Caki2 (cell line): Measurements from ENCODE around the gene EPHB4. TPM values are rescaled to one million over a fixed set of nuclear protein-coding genes. Genes with fewer than 3 reads are reported as not detected.
"Not testable (repeated sequence)": the region's sequence is repeated elsewhere in the genome, so short reads cannot be mapped to it uniquely, and the experiment has no call there.

Experiments
- DNase-seq: peaks from one replicate; pipeline ENCODE4 v3.0.0-alpha.2; 2015; ENCODE audit warnings: low read depth
- in situ Hi-C: cut with HindIII; loops from 2 replicates; pipeline ENCODE4 v1.10.0; 2016; ENCODE audit warnings: low sequenced_read_pairs, low pct_unique_long_range_greater_than_20kb, mixed read lengths
- total RNA-seq: library from RNA; depleted of rRNA; stranded (reverse); fragments of >200 nt; shearing (Covaris generic); gene quantifications from 2 replicates; pipeline ENCODE4 v1.2.3, GENCODE V29; 2014; ENCODE audit warnings: low replicate concordance

EPHB4 gene
- total RNA-seq, 1 experiment from 2014 or later = 43.6 TPM

DNA sequence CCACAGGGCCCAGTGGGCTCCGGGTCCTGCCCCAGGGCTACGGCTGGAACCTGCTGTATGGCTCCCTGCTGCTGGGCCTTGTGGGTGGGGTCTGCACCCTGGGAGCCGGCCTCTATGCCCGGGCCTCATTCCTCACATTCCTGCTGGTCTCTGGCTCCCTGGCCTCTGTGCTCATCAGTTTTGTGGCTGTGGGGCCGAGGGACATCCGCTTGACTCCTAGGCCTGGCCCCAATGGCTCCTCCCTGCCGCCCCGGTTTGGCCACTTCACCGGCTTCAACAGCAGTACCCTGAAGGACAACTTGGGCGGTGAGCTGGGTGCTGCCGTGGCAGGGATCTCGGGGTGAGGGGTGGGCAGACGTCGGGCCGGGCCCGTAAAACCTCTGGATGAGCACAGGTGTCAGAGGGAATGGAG, 29.6 kb upstream of the EPHB4 start:
- in situ Hi-C loops = no loop called here
- no peak for DNase-seq

DNA sequence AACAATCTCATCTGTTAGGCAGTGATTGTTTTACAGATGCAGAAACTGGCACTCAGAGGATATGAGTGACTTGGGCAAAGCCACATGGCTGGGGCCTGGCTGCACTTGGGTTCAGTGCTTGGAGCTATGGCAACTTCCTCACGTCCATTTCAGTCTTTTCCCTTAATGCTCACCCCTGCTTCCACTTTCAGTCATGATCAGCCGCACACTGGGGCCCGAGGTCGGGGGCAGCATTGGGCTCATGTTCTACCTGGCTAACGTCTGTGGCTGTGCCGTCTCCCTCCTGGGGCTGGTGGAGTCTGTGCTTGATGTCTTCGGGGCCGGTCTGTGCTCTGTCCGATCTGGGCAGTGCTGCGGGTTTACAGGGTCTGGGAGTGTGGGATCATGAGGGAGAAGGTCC, 28.2 kb upstream of the EPHB4 start:
- no peak for DNase-seq
- in situ Hi-C loops = no loop called here

DNA sequence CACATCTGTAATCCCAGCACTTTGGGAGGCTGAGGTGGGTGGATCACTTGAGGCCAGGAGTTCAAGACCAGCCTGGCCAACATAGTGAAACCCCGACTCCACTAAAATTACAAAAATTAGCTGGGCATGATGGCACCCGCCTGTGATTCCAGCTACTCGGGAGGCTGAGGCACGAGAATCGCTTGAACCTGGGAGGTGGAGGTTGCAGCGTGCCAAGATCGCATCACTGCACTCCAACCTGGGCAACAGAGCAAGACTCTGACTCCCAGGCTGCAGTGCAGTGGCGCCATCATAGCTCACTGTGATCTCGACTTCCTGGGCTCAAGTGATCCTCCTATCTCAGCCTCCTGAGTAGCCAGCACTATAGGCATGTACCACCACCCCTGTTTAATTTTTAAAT, 27.6 kb upstream of the EPHB4 start:
- in situ Hi-C loops, DNase-seq: not testable (repeated sequence)

DNA sequence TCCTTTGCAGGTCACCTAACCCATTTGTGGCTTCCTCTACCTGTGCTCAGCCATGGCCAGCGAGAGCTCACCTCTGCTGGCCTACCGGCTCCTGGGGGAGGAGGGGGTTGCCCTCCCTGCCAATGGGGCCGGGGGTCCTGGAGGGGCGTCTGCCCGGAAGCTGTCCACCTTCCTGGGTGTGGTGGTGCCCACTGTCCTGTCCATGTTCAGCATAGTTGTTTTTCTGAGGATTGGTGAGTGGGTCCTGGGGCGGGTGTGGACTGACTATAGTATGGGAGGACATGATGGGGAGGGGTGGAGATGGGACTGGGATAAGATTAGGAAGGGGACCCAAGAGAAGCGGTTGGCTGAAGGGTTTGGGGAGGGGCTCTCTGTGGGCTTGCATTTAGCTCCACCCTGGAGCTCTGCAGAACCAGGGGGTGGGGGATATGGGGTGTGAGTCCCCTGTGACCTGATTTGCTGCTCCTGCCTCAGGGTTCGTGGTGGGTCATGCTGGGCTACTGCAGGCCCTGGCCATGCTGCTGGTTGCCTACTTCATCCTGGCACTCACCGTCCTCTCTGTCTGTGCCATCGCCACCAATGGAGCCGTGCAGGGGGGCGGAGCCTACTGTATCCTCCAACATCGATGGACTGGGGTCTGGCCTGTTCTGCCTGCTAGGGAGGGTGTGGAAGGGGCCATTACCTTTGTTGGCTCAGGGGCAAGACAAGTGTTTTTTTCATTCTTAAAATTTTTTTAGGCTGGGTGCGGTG, 27.0 kb upstream of the EPHB4 start:
- DNase-seq = no peak
- in situ Hi-C loops = no loop called here

GRCh38 chr7:100852048-100852872, 24.9 kb upstream of the EPHB4 start, which contains the start of gene SLC12A9:
Gene SLC12A9, plus strand, starts transcription at chr7:100852713. Its CDS starts 1,485 bp downstream, at chr7:100854198.
- DNase-seq = peak; percentile 81
- in situ Hi-C loops = no loop called here

- in situ Hi-C loops = no loop called here
- DNase-seq = no peak
Measured at GRCh38 chr7:100847360-100847759, 20.0 kb upstream of the EPHB4 start.

DNA sequence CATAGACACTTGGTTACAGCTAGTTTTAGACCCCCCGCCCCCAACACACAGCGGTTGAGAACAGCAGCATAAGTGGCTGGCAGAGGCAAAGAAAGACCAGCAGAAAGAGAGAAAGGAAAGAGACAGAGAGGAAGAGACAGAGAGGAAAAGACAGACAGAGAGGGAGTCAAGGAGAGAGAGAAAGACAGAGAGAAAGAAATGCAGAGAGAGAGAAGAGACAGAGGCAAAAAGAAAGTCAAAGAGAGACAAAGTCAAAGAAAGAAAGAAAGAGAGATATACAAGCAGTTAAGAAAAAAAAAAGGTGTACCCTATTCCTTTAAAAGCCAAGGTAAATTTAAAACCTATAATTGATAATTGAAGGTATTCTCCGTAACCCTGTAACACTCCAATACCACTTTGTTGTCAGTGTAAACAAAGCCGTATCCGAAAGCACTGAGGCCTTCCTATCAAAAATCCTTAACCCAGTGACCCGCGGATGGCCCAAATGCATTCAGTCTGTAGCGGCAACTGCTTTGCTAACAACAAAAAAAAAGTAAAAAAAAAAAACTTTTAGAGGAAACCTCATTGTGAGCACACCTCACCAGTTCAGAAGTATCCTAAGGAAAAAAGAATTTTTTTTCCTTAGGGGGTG, 13.3 kb upstream of the EPHB4 start:
- DNase-seq = no peak
- in situ Hi-C loops = no loop called here

DNA sequence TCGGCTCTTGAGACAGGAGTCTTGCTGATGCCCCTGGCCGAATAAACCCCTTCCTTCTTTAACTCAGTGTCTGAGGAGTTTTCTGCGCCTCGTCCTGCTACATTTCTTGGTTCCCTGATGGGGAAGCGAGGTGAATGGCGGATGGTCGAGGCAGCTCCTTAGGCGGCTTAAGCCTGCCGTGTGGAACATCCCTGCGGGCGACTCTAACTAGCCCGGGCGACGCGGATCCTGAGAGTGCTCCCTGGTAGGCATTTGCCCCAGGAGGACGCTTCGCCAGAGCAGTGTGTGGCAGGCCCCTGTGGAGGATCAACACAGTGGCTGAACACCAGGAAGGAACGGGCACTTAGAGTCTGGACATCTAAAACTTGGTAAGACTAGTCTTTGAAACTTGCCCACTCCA, 12.0 kb upstream of the EPHB4 start:
- no peak for DNase-seq
- in situ Hi-C loops = no loop called here

GRCh38 chr7:100837099-100837836, 9.9 kb upstream of the EPHB4 start:
- in situ Hi-C loops = no loop called here

DNA sequence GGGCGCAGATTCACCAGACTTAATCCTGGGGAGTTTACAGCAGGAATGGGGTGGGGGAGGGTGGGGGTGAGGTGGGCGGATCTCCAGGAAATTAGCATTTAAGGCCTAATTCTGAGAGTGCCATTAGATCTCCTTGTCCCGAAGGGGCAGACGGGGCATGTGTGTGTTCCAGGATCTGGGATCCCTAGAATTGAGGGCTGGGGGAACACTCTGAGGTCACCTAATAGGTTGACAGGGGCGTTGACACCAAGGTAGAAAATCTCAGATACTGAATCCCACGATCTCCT, 9.4 kb upstream of the EPHB4 start:
- DNase-seq = no peak
- in situ Hi-C loops = no loop called here

More at GRCh38 chr7:100837099-100837836, 9.9 kb upstream of the EPHB4 start:
- peak; percentile 80 for DNase-seq

GRCh38 chr7:100835903-100836811, 8.8 kb upstream of the EPHB4 start:
- DNase-seq = no peak
- in situ Hi-C loops = no loop called here

DNA sequence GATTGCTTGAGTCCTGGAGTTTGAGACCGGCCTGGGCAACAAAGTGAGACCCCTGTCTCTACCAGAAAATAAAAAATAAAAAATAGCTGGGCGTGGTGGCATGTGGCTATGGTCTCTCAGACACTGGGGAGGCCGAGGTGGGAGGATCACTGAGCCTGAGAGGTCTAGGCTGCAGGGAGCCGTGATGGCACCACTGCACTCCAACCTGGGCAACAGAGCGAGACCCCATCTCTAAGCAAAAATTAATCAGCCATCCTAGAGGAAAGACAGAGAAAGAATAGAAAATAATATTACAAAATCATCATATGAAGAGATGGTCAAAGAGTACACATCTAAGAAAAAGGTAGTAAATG, 4.9 kb upstream of the EPHB4 start:
- no peak for DNase-seq
- in situ Hi-C loops = no loop called here

GRCh38 chr7:100830396-100830795, 3.1 kb upstream of the EPHB4 start:
- no peak for DNase-seq
- in situ Hi-C loops = no loop called here

DNA sequence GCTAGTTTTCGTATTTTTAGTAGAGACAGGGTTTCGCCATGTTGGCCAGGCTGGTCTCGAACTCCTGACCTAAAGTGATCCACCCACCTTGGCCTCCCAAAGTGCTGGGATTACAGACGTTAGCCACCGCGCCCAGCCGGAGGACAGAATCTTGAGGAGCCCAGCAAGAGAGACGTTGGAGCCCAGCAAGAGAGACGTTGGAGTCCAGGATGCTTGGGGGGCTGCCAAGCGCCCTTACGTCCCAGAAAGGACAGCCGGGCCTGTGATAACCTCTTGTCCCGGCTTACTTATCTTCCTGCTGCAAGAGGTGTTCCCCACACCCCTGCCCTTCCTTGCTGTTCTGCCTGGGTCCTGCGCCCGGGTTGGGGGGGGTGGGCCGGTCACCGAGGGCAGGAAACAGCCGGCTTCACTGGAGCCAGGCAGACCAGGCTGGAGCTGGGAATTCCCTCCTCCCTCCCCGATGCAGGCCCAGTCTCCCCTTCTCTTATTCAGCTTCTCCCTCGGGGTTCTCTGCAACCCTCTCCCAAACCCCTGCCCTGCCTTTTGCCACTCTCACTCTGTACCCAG, 1.9 kb upstream of the EPHB4 start:
- in situ Hi-C loops = no loop called here
- no peak for DNase-seq

DNA sequence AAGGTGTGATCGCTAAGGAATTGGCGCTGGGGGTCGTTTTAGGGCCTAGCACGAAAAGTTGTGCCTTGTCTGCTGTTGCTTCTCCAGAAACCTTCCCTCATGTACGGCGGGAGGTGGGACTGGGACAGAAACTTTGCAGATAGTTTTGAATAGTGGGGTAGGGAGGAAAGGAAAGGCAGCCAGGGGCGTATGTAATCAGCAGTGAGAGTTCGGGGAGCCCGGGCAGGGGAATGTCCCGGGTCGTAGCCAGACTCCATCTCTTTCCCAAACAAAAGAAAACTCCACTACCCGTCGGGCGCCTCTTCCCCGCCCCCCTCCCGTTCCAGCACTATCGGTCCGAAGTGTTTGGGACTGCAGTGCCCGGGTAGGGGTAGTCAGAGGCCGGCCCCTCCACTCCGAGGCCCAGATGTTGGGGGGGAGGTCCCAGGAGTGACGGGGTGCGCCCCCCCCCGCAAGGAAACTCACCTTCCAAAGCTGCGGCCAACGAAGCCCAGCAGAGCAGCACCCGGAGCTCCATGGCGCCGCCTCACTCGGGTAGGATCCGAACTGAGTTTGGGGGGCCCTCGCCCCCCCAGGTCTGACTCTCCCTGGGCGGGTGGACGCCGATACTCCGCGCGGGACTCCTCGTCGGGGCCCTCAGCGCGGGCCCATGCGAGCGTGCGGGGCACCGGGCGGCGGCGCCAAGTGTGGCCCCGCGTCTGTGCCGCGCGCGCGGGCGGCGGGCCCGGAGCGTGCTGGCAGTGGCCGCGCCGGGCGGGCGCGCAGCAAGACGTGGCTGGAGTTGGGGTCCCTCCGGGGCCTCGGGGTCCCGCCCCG, 601 bp downstream of the EPHB4 start:
- DNase-seq = peak; percentile 44
- in situ Hi-C loops = no loop called here

DNA sequence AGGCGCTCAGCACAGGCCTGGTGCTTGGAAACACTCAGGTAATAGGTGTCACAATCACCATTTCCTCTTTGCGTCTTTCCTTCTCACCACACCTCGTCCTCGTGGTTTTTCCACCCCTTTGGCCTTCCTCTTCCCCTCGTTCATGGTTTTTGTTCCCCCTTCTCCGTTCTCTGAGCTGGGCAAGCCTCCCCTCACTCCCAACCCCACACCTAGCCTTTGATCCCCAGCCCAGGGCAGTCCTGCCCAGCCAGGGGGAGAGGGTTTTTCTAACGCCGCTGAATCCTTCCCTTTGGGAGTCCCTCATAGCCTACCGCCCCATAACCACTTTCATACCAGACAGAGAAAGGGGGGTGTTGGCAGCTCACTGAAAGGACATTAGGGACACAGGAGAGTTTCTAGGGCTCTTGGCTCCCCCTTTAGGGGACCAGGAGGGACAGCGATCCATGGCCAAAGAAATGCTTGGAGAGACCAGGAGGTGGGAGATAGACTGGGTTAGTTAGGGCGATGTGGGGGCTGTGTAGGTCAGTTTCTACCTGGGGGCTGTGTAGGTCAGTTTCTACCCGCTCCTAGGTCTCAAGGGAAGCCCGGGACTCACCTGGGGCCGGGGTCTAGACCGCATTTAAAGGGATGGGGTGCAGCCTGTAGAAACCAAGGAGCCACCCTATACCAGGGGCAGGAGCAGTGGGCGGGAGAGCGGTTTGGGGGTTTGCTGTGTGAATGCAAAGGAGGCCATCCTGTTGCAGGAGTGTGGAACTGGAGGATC, 1.4 kb downstream of the EPHB4 start:
- peak; percentile 32 for DNase-seq
- in situ Hi-C loops = no loop called here
